CD8-positive, alpha-beta memory T cell (primary cell): Measurements from ENCODE around the gene GKAP1. TPM values are rescaled to one million over a fixed set of nuclear protein-coding genes. Genes with fewer than 3 reads are reported as not detected.
"Not testable (repeated sequence)": the region's sequence is repeated elsewhere in the genome, so short reads cannot be mapped to it uniquely, and the experiment has no call there.

Experiments used
- CTCF ChIA-PET: fragments of 350-600 bp; sonication (Branson Sonifier 250); formaldehyde crosslinking; loops from one replicate; lab custom pipeline; 2021; ENCODE audit warnings: antibody characterized with exemption; lab: Charles Lee
- POLR2A ChIA-PET: fragments of 350-600 bp; sonication (Branson Sonifier 250); formaldehyde crosslinking; loops from one replicate; lab custom pipeline; 2021; ENCODE audit warnings: antibody characterized with exemption; lab: Charles Lee
- DNase-seq, 5 donors: peaks; one replicate each; pipeline versions ENCODE4 v3.0.0 to v3.0.0-alpha.2; 2020 to 2022; ENCODE audit warnings: mixed read lengths in 1 of 5
- H3K27ac ChIP-seq: one replicate; pipeline ENCODE4 v1.7.0; 2013; ENCODE audit warnings: low read depth, mild to moderate bottlenecking, low read length, moderate library complexity
- H3K27me3 ChIP-seq: 2 replicates; pipeline ENCODE4 v1.7.0; 2013; ENCODE audit warnings: low read length, mild to moderate bottlenecking; ENCODE audit not compliant: insufficient read depth, poor library complexity, severe bottlenecking
- H3K36me3 ChIP-seq: 2 replicates; pipeline ENCODE4 v1.7.0; 2013; ENCODE audit warnings: mild to moderate bottlenecking, low read length, moderate library complexity; ENCODE audit not compliant: insufficient read depth
- H3K4me1 ChIP-seq: 2 replicates; pipeline ENCODE4 v1.7.0; 2013; ENCODE audit warnings: mild to moderate bottlenecking, low read length, moderate library complexity; ENCODE audit not compliant: insufficient read depth
- H3K4me3 ChIP-seq: 2 replicates; pipeline ENCODE4 v1.7.0; 2013; ENCODE audit warnings: mild to moderate bottlenecking, low read length
- H3K9me3 ChIP-seq: 2 replicates; pipeline ENCODE4 v1.7.0; 2013; ENCODE audit warnings: mild to moderate bottlenecking, low read length
- H3K27ac Mint-ChIP-seq, 8 donors: one replicate each; pipeline ENCODE4 v1.8.0; 2020 to 2021; ENCODE audit warnings: mixed read lengths in 8 of 8, mild to moderate bottlenecking in 6 of 8, inconsistent platforms in 3 of 8, moderate library complexity in 3 of 8
- H3K27me3 Mint-ChIP-seq, 2 donors: one replicate each; pipeline ENCODE4 v1.8.0; 2020 to 2021; ENCODE audit warnings: mixed read lengths in 2 of 2, mild to moderate bottlenecking in 1 of 2, moderate library complexity in 1 of 2
- H3K36me3 Mint-ChIP-seq, 3 donors: one replicate each; pipeline ENCODE4 v1.8.0; 2020 to 2021; ENCODE audit warnings: mixed read lengths in 3 of 3, inconsistent platforms in 1 of 3, mild to moderate bottlenecking in 1 of 3
- H3K4me1 Mint-ChIP-seq, 3 donors: one replicate each; pipeline ENCODE4 v1.8.0; 2020 to 2021; ENCODE audit warnings: mixed read lengths in 3 of 3, inconsistent platforms in 1 of 3, mild to moderate bottlenecking in 1 of 3
- H3K4me3 Mint-ChIP-seq, 7 donors: one replicate each; pipeline ENCODE4 v1.8.0; 2020 to 2021; ENCODE audit warnings: mixed read lengths in 7 of 7, mild to moderate bottlenecking in 6 of 7, moderate library complexity in 4 of 7, inconsistent platforms in 2 of 7
- H3K9me3 Mint-ChIP-seq, 5 donors: one replicate each; pipeline ENCODE4 v1.8.0; 2020 to 2022; ENCODE audit warnings: mixed read lengths in 5 of 5, mild to moderate bottlenecking in 3 of 5, moderate library complexity in 2 of 5, inconsistent platforms in 1 of 5
- polyA plus RNA-seq: library from polyadenylated mRNA; unstranded; fragments of 300-500 nt; fragmentation: Illumina TruSeq; gene quantifications from one replicate; pipeline ENCODE4 v1.2.3, GENCODE V29; 2021
- total RNA-seq, 2 experiments: library from RNA; stranded (reverse); gene quantifications; one replicate each; pipeline ENCODE4 v1.2.3, GENCODE V29; 2021

GKAP1 gene
- total and polyA plus RNA-seq, 3 experiments from 2014 or later, result 3.2 to 5.1 (median 4.0) TPM

DNA sequence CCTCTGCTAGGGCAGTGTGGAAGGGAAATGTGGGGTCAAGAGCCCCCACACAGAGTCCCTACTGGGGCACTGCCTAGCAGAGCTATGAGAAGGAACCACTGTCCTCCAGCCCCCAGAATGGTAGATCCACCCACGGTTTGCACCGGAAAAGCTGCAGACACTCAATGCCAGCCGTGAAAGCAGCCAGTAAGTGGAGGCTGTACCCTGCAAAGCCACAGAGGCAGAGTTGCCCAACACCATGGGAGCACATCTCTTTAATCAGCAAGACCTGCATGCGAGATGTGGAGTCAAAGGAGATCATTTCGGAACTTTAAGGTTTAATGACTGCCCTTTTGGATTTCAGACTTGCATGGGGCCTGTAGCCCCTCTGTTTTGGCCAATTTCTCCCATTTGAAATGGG, 52.2 kb downstream of the GKAP1 start:
- H3K27me3 ChIP-seq, result no peaks in the 10 kb centered on the region
- no peaks in the 10 kb centered on the region for H3K27me3 Mint-ChIP-seq
- H3K36me3 Mint-ChIP-seq, result peaks cover 22 to 42% (median 37%) of the 10 kb centered on the region in 3 donors
- H3K27ac ChIP-seq, result no peak overlapping the region
- peaks cover 13 to 20% (median 15%) of the 10 kb centered on the region in 5 donors for H3K9me3 Mint-ChIP-seq
- DNase-seq, result no peak
- CTCF ChIA-PET, result no interaction called here
- H3K9me3 ChIP-seq, result no peaks in the 10 kb centered on the region
- no peak overlapping the region for H3K4me3 Mint-ChIP-seq
- no peaks in the 10 kb centered on the region for H3K4me1 Mint-ChIP-seq
- no peak overlapping the region for H3K27ac Mint-ChIP-seq
- POLR2A ChIA-PET, result no interaction called here
- no peak overlapping the region for H3K4me3 ChIP-seq
- no peaks in the 10 kb centered on the region for H3K4me1 ChIP-seq
- no peaks in the 10 kb centered on the region for H3K36me3 ChIP-seq

DNA sequence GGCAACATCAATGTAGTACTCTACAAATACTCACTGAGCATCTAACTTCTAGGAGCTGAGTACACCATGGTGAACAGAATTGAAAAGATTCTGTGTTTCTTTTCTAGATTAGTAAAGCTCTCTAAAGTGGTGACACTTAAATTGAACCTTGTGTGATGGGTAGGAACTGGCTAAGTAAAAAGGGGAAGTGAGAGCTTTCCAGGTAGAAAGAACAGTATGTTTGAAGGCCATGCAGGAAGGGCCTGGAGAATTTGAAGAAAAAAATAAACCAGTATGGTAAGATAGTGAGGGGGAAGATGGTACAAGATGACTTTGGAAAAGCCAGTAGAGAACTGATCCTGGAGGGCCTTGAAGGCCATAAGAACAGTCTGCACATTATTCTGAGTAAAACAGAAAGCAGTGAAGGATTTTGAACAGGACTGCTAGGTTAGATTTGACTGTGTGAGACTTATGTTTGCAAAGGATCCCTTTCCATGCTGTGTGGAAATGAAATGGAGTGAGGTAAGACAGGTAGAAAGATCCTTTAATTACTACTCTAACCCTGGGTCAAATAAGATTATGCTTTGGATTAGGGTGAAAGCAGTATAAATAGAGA, 63.1 kb downstream of the GKAP1 start:
- Histone ChIP-seq H3K27me3 (no peaks in the 10 kb centered on the region), H3K4me3 (no peak overlapping the region), H3K27ac (no peak overlapping the region), H3K36me3 (no peaks in the 10 kb centered on the region), H3K9me3 (no peaks in the 10 kb centered on the region), H3K4me1 (no peaks in the 10 kb centered on the region)
- POLR2A ChIA-PET, result no interaction called here
- Mint-ChIP-seq H3K27ac (no peak overlapping the region), H3K9me3 (no peaks in the 10 kb centered on the region), H3K4me3 (no peak overlapping the region), H3K4me1 (no peaks in the 10 kb centered on the region), H3K36me3 (peaks cover 9 to 38% (median 12%) of the 10 kb centered on the region in 3 donors), H3K27me3 (no peaks in the 10 kb centered on the region)
- CTCF ChIA-PET, result no interaction called here
- DNase-seq, result no peak

DNA sequence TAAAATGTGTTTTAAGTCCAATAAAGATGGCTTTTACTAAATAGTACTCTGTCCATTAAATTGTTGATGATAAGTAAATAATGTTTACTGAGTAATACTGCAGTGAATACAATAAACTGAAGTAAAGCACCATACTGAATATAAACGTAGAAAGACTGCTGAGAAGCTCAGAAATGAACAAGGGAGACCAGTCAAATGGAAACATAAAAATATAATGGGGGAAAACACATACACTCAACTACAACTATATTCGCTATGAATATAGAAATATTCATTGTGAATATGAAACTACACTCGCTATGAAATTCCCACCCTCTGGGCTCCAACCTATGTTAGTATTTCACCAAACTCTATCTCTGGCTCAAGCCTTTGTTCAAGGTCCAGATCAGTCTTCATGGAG, 67.9 kb downstream of the GKAP1 start:
- peaks cover 0 to 2% of the 10 kb centered on the region in 2 donors for H3K27me3 Mint-ChIP-seq
- ChIA-PET POLR2A (no interaction called here), CTCF (no interaction called here)
- peaks cover 12 to 33% (median 13%) of the 10 kb centered on the region in 3 donors for H3K36me3 Mint-ChIP-seq
- no peak for DNase-seq
- no peaks in the 10 kb centered on the region for H3K36me3 ChIP-seq
- H3K4me3 ChIP-seq, result no peak overlapping the region
- H3K27me3 ChIP-seq, result no peaks in the 10 kb centered on the region
- no peaks in the 10 kb centered on the region for H3K9me3 ChIP-seq
- H3K4me3 Mint-ChIP-seq, result no peak overlapping the region
- no peak overlapping the region for H3K27ac ChIP-seq
- no peaks in the 10 kb centered on the region for H3K9me3 Mint-ChIP-seq
- H3K4me1 Mint-ChIP-seq, result peaks cover 0 to 4% (median 0%) of the 10 kb centered on the region in 3 donors
- H3K27ac Mint-ChIP-seq, result no peak overlapping the region
- H3K4me1 ChIP-seq, result no peaks in the 10 kb centered on the region

DNA sequence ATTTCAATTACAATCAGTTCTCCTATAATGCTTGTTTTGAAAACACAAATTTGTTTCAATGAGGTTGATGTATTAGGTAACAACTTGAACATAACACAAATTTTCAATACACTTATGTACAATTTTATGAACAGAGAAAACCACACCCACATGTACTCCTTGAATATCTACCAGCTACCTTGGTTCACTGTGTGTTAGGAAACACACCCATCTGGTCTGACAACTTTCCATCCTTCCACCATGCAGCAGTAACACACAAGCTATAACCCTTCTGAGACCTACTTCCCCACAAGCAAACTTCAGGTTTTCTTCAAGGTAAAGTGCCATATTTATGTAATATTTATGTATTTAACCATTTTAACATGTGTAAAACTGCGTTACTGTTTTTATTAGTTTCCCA, 73.4 kb downstream of the GKAP1 start:
- Mint-ChIP-seq H3K4me3 (no peak overlapping the region), H3K27ac (no peak overlapping the region), H3K27me3 (peaks cover 0 to 2% of the 10 kb centered on the region in 2 donors), H3K9me3 (no peaks in the 10 kb centered on the region), H3K4me1 (peaks cover 0 to 4% (median 0%) of the 10 kb centered on the region in 3 donors), H3K36me3 (peaks cover 7 to 35% (median 23%) of the 10 kb centered on the region in 3 donors)
- POLR2A ChIA-PET, result no interaction called here
- H3K27me3 ChIP-seq, result no peaks in the 10 kb centered on the region
- H3K27ac ChIP-seq, result no peak overlapping the region
- H3K36me3 ChIP-seq, result no peaks in the 10 kb centered on the region
- H3K4me3 ChIP-seq, result no peak overlapping the region
- CTCF ChIA-PET, result no interaction called here
- no peak for DNase-seq
- H3K9me3 ChIP-seq, result no peaks in the 10 kb centered on the region
- H3K4me1 ChIP-seq, result no peaks in the 10 kb centered on the region

DNA sequence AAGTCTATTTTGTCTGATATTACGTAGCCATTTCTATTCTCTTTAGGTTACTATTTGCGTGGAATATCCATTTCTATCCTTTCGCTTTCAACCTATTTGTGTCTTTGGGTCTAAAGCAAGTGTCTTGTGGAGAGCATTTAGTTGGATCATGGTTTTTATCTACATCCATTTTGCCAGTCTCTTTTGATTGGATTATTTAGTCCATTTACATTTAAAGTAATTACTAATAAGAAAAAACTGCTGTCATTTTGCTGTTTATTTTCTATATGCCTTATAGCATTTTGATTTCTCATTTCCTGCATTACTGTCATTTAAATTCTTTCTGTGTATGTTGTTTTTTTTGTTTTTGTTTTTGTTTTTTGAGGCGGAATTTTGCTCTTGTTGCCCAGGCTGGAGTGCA, 83.8 kb downstream of the GKAP1 start:
- Mint-ChIP-seq H3K4me3 (no peak overlapping the region), H3K4me1 (no peaks in the 10 kb centered on the region), H3K36me3 (peaks cover 2 to 19% (median 13%) of the 10 kb centered on the region in 3 donors), H3K27ac (no peak overlapping the region), H3K9me3 (peaks cover 0 to 10% (median 4%) of the 10 kb centered on the region in 5 donors), H3K27me3 (peaks cover 0 to 3% of the 10 kb centered on the region in 2 donors)
- H3K36me3 ChIP-seq, result no peaks in the 10 kb centered on the region
- ChIA-PET CTCF (no interaction called here), POLR2A (no interaction called here)
- DNase-seq, result no peak
- H3K27me3 ChIP-seq, result no peaks in the 10 kb centered on the region
- no peak overlapping the region for H3K27ac ChIP-seq
- H3K9me3 ChIP-seq, result no peaks in the 10 kb centered on the region
- H3K4me3 ChIP-seq, result no peak overlapping the region
- H3K4me1 ChIP-seq, result no peaks in the 10 kb centered on the region

DNA sequence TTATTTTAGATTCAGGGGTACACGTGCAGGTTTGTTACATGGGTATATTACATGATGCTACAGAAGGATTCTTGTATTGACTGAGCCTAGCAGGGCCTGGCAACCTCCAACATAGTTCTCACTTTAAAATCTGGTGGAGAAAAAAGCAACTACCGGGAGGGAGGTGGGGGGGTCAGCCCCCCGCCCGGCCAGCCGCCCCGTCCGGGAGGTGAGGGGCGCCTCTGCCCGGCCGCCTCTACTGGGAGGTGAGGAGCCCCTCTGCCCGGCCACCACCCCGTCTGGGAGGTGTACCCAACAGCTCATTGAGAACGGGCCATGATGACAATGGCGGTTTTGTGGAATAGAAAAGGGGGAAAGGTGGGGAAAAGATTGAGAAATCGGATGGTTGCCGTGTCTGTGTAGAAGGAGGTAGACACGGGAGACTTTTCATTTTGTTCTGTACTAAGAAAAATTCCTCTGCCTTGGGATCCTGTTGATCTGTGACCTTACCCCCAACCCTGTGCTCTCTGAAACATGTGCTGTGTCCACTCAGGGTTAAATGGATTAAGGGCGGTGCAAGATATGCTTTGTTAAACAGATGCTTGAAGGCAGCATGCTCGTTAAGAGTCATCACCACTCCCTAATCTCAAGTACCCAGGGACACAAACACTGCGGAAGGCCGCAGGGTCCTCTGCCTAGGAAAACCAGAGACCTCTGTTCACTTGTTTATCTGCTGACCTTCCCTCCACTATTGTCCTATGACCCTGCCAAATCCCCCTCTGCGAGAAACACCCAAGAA, 88.8 kb downstream of the GKAP1 start:
- H3K9me3 ChIP-seq, DNase-seq, POLR2A ChIA-PET, H3K4me3 ChIP-seq, H3K4me1 Mint-ChIP-seq, H3K36me3 ChIP-seq, H3K9me3 Mint-ChIP-seq, H3K27ac ChIP-seq, CTCF ChIA-PET, H3K27ac Mint-ChIP-seq, H3K36me3 Mint-ChIP-seq, H3K27me3 ChIP-seq, H3K4me1 ChIP-seq, H3K27me3 Mint-ChIP-seq, H3K4me3 Mint-ChIP-seq: not testable (repeated sequence)

DNA sequence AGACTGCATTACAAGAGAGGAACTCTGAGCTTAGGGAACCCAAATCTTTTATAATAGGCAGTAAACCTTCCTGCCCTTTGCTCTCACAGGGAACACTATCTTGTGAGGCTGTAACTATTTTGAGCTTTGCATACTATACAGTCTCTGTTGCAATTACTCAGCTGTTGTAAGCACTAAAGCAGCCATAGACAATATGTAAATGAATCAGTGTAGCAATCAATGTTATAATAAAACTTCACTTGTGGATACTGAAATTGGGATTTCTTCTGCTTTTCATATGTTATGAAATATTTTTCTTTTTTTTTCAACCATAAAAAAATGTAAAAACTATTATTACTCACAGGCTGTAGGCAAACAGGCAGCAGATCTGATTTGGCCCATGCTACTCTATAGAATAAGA, 93.1 kb downstream of the GKAP1 start:
- H3K4me1 Mint-ChIP-seq, result no peaks in the 10 kb centered on the region
- CTCF ChIA-PET, result no interaction called here

DNA sequence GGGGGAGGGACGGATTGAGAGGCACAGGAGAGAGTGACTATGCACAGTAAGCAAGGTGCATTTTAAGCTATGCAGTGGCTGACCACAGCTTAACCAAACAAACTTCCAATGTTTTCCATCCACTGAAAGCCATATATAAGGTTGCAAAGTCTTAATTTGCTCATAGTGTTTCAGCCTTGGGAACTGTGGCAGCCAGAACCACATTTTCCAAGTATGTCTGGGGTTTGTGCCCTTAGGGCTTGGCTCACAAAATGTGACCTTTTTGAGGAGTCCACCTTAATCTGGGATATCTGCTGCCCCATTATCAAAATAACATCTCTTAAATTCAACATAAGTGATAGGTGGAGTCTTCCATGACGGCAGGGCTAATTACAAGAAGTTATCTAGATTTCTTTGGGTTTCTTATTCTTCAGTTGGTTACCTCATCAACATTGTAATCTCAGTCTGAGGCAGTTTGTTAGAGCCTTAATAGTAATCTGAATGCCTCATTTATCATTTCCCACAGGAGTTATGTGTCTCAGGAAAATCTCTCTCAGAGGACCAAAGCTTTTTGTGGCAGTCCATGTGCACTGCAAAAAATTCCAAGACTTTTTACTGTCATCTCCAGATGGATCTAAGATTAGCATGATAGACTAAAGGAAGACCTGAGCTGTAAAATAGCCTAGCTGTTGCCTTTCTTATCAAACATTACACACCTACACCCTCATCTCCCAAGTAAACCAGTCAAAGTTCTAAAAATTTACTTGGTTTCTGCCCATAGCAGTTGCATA, 94.7 kb downstream of the GKAP1 start:
- Histone ChIP-seq H3K4me3 (no peak overlapping the region), H3K36me3 (no peaks in the 10 kb centered on the region), H3K9me3 (no peaks in the 10 kb centered on the region), H3K27ac (no peak overlapping the region), H3K27me3 (no peaks in the 10 kb centered on the region), H3K4me1 (no peaks in the 10 kb centered on the region)
- ChIA-PET CTCF (interaction anchor here (1.3 kb wide), 1 partner anchor 15 kb away, joined by 3 read pairs; no protein-coding TSS in a partner anchor), POLR2A (no interaction called here)
- H3K27me3 Mint-ChIP-seq, result peaks cover 6 to 13% of the 10 kb centered on the region in 2 donors
- peaks cover 0 to 17% (median 0%) of the 10 kb centered on the region in 3 donors for H3K36me3 Mint-ChIP-seq
- no peak for DNase-seq
- peaks cover 0 to 5% (median 1%) of the 10 kb centered on the region in 5 donors for H3K9me3 Mint-ChIP-seq
- no peaks in the 10 kb centered on the region for H3K4me1 Mint-ChIP-seq
- H3K4me3 Mint-ChIP-seq, result no peak overlapping the region
- H3K27ac Mint-ChIP-seq, result no peak overlapping the region

More for the DNA sequence above, 93.1 kb downstream of the GKAP1 start:
- Histone ChIP-seq H3K4me3 (no peak overlapping the region), H3K9me3 (no peaks in the 10 kb centered on the region), H3K27ac (no peak overlapping the region), H3K4me1 (no peaks in the 10 kb centered on the region), H3K27me3 (no peaks in the 10 kb centered on the region), H3K36me3 (no peaks in the 10 kb centered on the region)
- Mint-ChIP-seq H3K4me3 (no peak overlapping the region), H3K27me3 (peaks cover 6 to 13% of the 10 kb centered on the region in 2 donors), H3K9me3 (peaks cover 0 to 5% (median 1%) of the 10 kb centered on the region in 5 donors), H3K36me3 (peaks cover 0 to 17% (median 0%) of the 10 kb centered on the region in 3 donors), H3K27ac (no peak overlapping the region)
- DNase-seq, result no peak
- POLR2A ChIA-PET, result no interaction called here
